ENCODE data around the gene DHX36.

DNA sequence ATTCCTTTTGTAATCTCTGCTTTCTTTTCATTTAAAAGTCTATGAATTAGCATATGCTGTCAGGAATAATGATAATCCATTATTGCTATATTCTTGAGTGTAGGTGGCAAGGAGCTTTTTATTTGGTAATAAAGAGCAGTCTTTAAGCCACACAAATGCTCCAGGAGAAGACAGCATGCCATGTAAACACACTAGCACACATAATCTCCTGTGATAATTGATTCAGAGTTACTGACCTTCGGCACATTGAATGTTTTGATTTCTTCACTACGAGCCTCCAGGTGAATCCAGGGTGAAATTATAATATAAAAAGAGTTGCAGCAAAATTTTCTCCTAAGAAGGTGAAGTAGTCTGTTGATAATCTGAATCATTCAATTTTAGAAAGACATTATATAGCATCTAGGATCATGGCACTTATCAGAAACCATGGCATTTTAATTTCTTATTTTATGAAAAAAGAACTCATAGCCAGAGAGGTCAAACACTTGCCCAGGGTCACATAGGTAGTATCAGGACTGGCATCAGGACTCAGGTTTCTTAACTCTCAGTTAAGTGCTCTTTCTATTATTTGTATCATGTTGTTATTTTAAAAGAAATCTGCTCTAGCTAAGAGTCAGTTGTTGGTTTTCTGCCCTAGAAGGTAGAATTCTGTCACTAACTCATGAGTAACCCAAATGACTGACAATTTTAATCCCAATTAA lies 21.3 kb upstream of the DHX36 start:
- no peak for TF ChIP-seq POLR2A (IDR thresholded peaks at IDR 0.05)
- TF ChIP-seq, protein P1, sequence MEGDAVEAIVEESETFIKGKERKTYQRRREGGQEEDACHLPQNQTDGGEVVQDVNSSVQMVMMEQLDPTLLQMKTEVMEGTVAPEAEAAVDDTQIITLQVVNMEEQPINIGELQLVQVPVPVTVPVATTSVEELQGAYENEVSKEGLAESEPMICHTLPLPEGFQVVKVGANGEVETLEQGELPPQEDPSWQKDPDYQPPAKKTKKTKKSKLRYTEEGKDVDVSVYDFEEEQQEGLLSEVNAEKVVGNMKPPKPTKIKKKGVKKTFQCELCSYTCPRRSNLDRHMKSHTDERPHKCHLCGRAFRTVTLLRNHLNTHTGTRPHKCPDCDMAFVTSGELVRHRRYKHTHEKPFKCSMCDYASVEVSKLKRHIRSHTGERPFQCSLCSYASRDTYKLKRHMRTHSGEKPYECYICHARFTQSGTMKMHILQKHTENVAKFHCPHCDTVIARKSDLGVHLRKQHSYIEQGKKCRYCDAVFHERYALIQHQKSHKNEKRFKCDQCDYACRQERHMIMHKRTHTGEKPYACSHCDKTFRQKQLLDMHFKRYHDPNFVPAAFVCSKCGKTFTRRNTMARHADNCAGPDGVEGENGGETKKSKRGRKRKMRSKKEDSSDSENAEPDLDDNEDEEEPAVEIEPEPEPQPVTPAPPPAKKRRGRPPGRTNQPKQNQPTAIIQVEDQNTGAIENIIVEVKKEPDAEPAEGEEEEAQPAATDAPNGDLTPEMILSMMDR (IDR thresholded peaks at IDR 0.05) = no peak
- no peak for TF ChIP-seq POLR2AphosphoS5 (IDR thresholded peaks at IDR 0.05)
